ENCODE results near the gene USP34.

USP34 gene

GRCh38 chr2:61187085-61187484 lies 283.8 kb downstream of the USP34 start:
- H3K4me1 ChIP-seq, result no peaks in the 10 kb centered on the region
- H3K9me3 ChIP-seq (ENCODE audit: control insufficient read depth, low read length), result no peaks in the 10 kb centered on the region
- TF ChIP-seq CTCF (IDR thresholded peaks at IDR 0.05), result no peak
- no peak overlapping the region for H3K4me3 ChIP-seq (ENCODE audit: low read depth, low read length)
- no peak overlapping the region for H3K4me2 ChIP-seq (ENCODE audit: low read length)
- no peak overlapping the region for H3K9ac ChIP-seq
- no peaks in the 10 kb centered on the region for H3K36me3 ChIP-seq (ENCODE audit: control insufficient read depth, insufficient read depth, low read length)
- H3K79me2 ChIP-seq, result no peaks in the 10 kb centered on the region
- H3K27me3 ChIP-seq (ENCODE audit: control insufficient read depth, insufficient read depth, low read length), result no peaks in the 10 kb centered on the region
- H3K27ac ChIP-seq, result no peak overlapping the region
- H2AFZ ChIP-seq, result no peak overlapping the region

GRCh38 chr2:61185231-61185728 lies 285.6 kb downstream of the USP34 start:
- no peak overlapping the region for H3K4me3 ChIP-seq (ENCODE audit: low read depth, low read length)
- peaks cover 16% of the 10 kb centered on the region for H3K4me1 ChIP-seq
- H3K9me3 ChIP-seq (ENCODE audit: control insufficient read depth, low read length), result no peaks in the 10 kb centered on the region
- no peaks in the 10 kb centered on the region for H3K36me3 ChIP-seq (ENCODE audit: control insufficient read depth, insufficient read depth, low read length)
- no peak overlapping the region for H3K27ac ChIP-seq
- no peak overlapping the region for H2AFZ ChIP-seq
- H3K4me2 ChIP-seq (ENCODE audit: low read length), result no peak overlapping the region
- TF ChIP-seq CTCF (IDR thresholded peaks at IDR 0.05), result no peak
- peaks cover 2% of the 10 kb centered on the region for H3K79me2 ChIP-seq
- H3K9ac ChIP-seq, result no peak overlapping the region
- H3K27me3 ChIP-seq (ENCODE audit: control insufficient read depth, insufficient read depth, low read length), result no peaks in the 10 kb centered on the region

GRCh38 chr2:61184263-61184662 lies 286.6 kb downstream of the USP34 start:
- Histone ChIP-seq H2AFZ (no peak overlapping the region), H3K79me2 (peaks cover 2% of the 10 kb centered on the region), H3K27ac (no peak overlapping the region), H3K9ac (no peak overlapping the region), H3K36me3 (ENCODE audit: control insufficient read depth, insufficient read depth, low read length) (no peaks in the 10 kb centered on the region), H3K9me3 (ENCODE audit: control insufficient read depth, low read length) (no peaks in the 10 kb centered on the region), H3K4me1 (peaks cover 22% of the 10 kb centered on the region), H3K4me2 (ENCODE audit: low read length) (no peak overlapping the region), H3K4me3 (ENCODE audit: low read depth, low read length) (no peak overlapping the region), H3K27me3 (ENCODE audit: control insufficient read depth, insufficient read depth, low read length) (no peaks in the 10 kb centered on the region)
- no peak for TF ChIP-seq CTCF (IDR thresholded peaks at IDR 0.05)

- no peaks in the 10 kb centered on the region for H3K27me3 ChIP-seq (ENCODE audit: control insufficient read depth, insufficient read depth, low read length)
- peaks cover 23% of the 10 kb centered on the region for H3K4me1 ChIP-seq
- H3K27ac ChIP-seq, result no peak overlapping the region
- H3K36me3 ChIP-seq (ENCODE audit: control insufficient read depth, insufficient read depth, low read length), result no peaks in the 10 kb centered on the region
- H3K4me2 ChIP-seq (ENCODE audit: low read length), result no peak overlapping the region
- no peak for TF ChIP-seq CTCF (IDR thresholded peaks at IDR 0.05)
- no peaks in the 10 kb centered on the region for H3K9me3 ChIP-seq (ENCODE audit: control insufficient read depth, low read length)
- H3K79me2 ChIP-seq, result peaks cover 4% of the 10 kb centered on the region
- no peak overlapping the region for H3K9ac ChIP-seq
- H3K4me3 ChIP-seq (ENCODE audit: low read depth, low read length), result no peak overlapping the region
- no peak overlapping the region for H2AFZ ChIP-seq
Measured at GRCh38 chr2:61183795-61184194, 287.1 kb downstream of the USP34 start.

GRCh38 chr2:61182059-61182383 lies 288.9 kb downstream of the USP34 start:
- no peaks in the 10 kb centered on the region for H3K36me3 ChIP-seq (ENCODE audit: control insufficient read depth, insufficient read depth, low read length)
- no peak overlapping the region for H2AFZ ChIP-seq
- H3K9ac ChIP-seq, result no peak overlapping the region
- H3K4me2 ChIP-seq (ENCODE audit: low read length), result peak overlapping the region; percentile 7
- H3K79me2 ChIP-seq, result peaks cover 17% of the 10 kb centered on the region
- no peak overlapping the region for H3K27ac ChIP-seq
- no peaks in the 10 kb centered on the region for H3K27me3 ChIP-seq (ENCODE audit: control insufficient read depth, insufficient read depth, low read length)
- peaks cover 30% of the 10 kb centered on the region for H3K4me1 ChIP-seq
- no peak for TF ChIP-seq CTCF (IDR thresholded peaks at IDR 0.05)
- H3K9me3 ChIP-seq (ENCODE audit: control insufficient read depth, low read length), result no peaks in the 10 kb centered on the region
- no peak overlapping the region for H3K4me3 ChIP-seq (ENCODE audit: low read depth, low read length)

All from parathyroid adenoma (tissue), 2 donors.